Eye (tissue), 1 donor: ENCODE results near the gene DNMT1.

Source experiments
- DNase-seq: peaks from one replicate; pipeline ENCODE4 v3.0.0-alpha.2; 2015

Gene DNMT1

GRCh38 chr19:10112895-10113591, 81.7 kb downstream of the DNMT1 start:
- peak; percentile 44 for DNase-seq

DNA sequence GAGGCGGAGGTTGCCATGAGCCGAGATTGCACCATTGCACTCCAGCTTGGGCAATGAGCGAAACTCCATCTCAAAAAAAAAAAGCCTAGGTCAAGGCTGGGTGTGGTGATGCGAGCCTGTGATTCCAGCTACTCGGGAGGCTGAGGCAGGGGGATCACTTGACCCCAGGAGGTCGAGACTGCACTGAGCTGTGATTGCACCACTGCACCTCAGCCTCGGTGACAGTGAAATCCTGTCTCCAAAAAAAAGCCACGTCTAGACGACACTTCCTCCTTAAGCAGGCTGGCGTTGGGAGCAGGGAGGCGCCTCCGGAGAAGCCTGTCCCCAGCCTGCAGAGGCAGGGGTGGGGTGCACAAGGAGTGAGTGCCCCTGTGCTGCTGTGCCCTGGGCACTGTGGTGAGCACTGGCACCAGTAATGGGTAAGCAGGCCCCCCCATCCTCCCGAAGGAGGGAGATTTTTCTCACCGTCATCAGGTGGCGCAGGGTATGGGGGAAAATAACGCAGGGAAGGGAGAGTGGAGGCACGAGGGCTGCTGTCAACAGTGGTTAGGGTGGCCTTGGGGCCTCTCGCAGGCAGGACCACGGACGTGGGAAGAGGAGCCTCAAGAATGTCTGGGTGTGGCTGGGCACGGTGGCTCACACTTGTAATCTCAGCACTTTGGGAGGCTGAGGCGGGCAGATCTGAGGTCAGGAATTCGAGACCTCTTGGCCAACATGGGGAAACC, 82.6 kb downstream of the DNMT1 start:
- peak; percentile 1 for DNase-seq

- no peak for DNase-seq
Observed at GRCh38 chr19:10111405-10111811, 83.3 kb downstream of the DNMT1 start, which contains the start of gene P2RY11. Gene P2RY11, plus strand, starts transcription at chr19:10111693. Its CDS starts 29 bp downstream, at chr19:10111722.

DNA sequence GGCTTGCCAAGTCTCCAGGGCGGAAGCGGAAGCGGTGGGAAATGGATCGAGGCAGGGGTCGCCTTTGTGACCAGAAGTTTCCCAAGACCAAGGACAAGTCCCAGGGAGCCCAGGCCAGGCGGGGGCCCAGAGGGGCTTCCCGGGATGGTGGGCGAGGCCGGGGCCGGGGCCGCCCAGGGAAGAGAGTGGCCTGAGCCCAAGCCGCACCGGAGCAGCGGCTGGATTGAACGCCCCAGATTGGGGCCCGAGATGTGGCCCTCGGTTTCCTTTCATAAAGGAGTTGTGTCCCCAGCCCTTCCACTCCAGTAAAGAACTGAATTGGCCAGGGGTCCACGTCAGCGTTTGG, 83.8 kb downstream of the DNMT1 start:
- no peak for DNase-seq

DNA sequence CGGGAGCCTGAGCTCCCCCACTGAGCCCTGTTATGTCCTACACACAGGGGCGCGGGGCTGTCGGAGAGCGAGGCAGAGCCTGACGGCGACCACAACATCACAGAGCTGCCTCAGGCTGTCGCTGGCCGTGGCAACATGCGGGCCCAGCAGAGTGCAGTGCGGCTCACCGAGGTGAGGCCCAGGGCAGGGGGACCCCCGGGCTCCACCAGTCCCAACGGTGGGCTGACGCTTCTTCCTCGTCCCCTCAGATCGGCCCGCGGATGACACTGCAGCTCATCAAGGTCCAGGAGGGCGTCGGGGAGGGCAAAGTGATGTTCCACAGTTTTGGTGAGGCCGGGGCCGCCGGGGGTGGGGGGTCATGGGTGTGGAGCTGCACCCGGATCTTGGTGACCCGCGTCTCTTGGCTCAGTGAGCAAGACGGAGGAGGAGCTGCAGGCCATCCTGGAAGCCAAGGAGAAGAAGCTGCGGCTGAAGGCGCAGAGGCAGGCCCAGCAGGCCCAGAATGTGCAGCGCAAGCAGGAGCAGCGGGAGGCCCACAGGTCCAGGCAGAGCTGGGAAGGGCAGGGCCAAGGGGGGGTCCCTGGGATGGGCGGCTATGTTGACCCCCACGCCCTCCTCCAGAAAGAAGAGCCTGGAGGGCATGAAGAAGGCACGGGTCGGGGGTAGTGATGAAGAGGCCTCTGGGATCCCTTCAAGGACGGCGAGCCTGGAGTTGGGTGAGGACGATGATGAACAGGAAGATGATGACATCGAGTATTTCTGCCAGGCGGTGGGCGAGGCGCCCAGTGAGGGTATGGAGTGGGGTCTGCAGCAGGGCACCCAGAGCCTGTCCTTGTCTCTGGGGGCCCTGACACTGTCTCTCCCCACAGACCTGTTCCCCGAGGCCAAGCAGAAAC, 84.4 kb downstream of the DNMT1 start:
- DNase-seq = no peak

DNA sequence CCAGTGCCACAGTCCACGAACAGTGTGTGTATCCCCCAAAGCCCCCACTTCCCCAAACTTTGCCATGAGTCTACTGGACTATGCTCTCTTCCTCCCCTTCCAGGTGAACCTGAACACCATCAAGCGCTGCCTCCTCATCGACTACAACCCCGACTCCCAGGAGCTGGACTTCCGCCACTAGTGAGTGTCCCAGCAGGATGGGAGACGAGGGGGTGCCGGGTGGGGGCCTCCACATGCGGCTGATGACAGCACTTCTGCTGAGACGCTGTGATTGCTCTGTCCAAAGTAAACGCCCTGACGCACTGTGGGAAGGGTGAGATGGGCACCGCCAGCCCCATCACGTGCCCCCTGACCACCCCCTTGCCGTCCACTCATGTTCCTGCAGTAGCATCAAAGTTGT, 85.2 kb downstream of the DNMT1 start:
- DNase-seq = no peak

DNA sequence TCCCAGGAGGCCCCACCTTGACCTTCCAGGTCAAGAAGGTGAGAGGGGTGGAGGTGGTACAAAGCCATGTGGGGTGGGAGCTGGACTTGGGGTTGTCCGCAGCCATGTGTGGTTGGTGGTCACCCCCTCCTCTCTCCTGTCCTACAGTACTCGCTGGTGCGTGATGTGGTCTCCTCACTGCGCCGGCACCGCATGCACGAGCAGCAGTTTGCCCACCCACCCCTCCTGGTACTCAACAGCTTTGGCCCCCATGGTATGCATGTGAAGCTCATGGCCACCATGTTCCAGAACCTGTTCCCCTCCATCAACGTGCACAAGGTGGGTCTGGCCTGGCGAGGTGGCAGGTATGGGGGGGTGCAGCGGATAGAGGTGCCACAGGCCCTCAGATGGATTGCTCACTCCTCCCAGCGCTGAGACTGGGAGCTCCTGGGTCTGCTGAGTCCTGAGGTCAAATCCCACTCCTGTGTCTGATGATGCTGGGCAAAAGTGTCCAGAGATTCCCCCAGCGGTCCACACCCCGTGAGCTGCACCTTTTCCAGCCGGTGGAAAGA, 86.9 kb downstream of the DNMT1 start:
- DNase-seq = no peak

DNA sequence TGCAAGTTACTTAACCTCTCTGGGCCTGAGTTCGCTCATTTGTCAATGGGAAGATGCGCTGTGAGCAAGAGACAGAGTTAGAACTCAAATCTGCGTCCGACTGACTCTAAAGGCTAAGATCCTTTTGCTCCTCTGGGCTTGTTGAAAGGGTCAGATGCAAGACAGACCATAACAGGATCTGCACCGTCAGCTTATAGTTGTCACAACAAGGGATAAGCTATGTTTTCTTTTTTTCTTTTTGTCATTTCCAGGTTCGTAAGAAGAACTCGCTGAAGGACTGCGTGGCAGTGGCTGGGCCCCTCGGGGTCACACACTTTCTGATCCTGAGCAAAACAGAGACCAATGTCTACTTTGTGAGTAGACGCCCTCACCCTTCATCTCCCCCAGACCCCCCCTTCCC, 87.5 kb downstream of the DNMT1 start:
- no peak for DNase-seq

- DNase-seq = peak; percentile 100
Observed at GRCh38 chr19:10106100-10106936, 88.4 kb downstream of the DNMT1 start, which contains the start of gene PPAN. Gene PPAN, plus strand, starts transcription at chr19:10106362. Its CDS starts 33 bp downstream, at chr19:10106395.

- DNase-seq = no peak
Observed at GRCh38 chr19:10105509-10106099, 89.1 kb downstream of the DNMT1 start.

DNA sequence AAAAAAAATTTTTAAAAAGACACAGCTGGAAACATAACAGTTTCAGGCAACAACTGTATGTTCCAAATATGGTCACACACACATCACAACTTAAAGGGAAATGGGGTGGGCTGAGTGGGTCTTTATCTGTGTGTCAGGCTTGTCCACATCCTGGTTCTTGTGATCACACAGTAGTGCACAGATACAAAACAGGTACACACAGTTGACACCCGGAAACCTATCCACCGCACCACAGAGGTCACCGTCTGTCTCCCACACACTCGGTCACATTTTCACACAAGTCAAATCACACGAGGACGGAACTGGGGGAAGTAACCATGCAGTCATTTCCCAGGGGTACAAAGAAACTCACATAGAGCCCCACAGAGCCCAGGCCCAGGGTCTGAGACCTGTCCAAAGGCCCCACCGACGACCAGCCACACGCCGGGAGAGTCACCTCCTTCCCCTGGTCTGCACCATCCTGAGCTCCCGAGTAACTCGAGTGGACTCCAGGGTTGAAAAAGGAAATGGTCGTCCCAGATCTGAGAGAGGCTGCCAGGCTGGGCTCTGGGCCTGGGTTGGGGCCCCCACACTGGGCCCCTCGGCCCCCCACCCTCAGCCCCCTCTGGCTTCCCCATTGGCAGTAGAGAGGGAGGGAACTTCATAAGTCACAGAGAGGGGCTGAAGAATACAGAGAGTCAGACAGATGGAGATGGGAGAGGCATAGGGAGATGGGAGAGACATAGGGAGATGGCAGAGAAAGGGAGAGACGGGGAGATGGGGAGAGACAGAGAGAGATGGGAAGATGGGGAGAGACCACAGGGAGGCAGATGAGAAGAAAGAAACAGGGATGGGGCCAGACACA, 89.9 kb downstream of the DNMT1 start:
- no peak for DNase-seq

GRCh38 chr19:10104130-10104513, 90.6 kb downstream of the DNMT1 start:
- DNase-seq = no peak

DNA sequence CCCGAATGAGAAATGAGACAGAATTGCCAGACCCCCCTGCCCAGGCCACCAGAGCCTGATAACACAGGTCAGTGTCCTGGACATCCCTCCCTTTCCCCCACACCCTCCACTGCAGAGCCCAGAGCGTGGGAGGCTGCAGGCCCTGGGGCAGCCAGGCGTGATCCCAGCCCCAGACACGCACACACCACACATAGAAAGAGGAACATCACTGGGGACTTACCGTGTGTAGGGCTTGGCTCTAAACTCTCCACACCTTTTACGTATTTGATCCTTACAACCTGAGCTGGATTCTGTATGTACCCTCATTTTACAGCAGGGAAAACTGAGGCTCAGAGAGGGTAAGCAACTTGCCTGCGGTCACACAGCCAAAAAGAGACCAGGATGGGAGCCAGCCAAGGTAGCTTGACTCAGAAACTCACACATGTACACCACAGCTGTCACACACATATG, 91.9 kb downstream of the DNMT1 start:
- DNase-seq = no peak

- DNase-seq = no peak
Observed at GRCh38 chr19:10100163-10100785, 94.5 kb downstream of the DNMT1 start.

DNA sequence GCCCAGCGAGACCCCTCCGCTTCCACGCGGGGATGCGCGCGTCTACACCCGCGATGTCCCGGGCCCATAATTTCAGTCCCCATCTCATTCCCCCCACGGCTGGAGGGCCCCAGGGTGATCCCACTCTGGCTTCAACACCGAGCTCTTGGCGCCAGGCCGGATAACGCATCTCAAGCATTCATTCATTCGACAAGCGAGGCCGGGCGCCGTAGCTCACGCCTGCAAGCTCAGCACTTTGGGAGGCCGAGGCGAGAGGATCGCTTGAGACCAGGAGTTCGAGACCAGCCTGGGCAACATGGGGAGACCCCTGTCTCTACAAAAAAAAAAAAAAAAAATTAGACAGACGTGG, 98.2 kb downstream of the DNMT1 start:
- DNase-seq = no peak

DNA sequence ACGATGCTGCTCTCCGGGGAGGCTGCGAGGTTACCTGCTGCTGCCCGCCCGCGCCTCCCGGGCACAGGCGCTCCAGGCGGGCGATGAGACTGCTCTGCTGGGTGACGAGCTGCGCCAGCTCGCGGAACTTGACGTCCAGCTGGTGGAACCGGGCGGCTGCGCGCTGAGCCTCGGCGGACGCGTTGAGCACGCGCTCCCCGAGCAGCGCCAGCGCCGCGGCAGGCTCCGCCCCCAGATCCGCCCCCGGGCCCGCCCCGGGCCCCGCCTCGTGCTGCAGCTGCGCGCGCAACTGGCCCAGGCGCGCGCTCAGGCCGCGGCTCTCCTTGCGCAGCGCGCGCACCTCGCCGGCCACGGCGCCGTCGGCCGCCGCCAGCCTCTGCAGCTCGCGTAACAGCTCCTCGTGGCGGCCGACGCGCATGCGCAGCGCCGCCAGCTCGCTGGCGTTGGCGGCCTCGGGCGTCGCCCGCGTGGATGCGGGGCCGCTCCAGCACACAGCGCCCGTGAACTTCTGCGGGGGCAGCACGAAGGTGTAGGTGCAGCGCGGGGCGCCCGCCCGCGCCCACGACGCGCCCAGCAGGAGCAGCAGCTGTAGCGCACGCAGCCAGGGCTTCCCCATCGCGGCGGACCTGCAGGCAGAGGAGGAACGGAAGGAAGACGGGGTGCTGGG, 98.7 kb downstream of the DNMT1 start:
- peak; percentile 96 for DNase-seq

- no peak for DNase-seq
Observed at GRCh38 chr19:10095622-10095947, 99.2 kb downstream of the DNMT1 start.

- DNase-seq = no peak
Observed at GRCh38 chr19:10093295-10094186, 101.2 kb downstream of the DNMT1 start.
